CD4-positive, alpha-beta T cell (primary cell): ENCODE results near the gene TMEM256. TPM values are rescaled to one million over a fixed set of nuclear protein-coding genes. Genes with fewer than 3 reads are reported as not detected.

Experiments used
- ATAC-seq: fragments of 200-7000 bp; cut with Tn5 transposase; one replicate; pipeline ENCODE4 v1.10.0; 2022; ENCODE audit warnings: mild to moderate bottlenecking; ENCODE audit not compliant: poor library complexity
- CTCF ChIA-PET: fragments of 350-600 bp; sonication (Branson Sonifier 250); formaldehyde crosslinking; loops from one replicate; lab custom pipeline; 2021; ENCODE audit warnings: antibody characterized with exemption, inconsistent platforms; lab: Charles Lee
- POLR2A ChIA-PET: fragments of 350-600 bp; sonication (Branson Sonifier 250); formaldehyde crosslinking; loops from one replicate; lab custom pipeline; 2021; ENCODE audit warnings: antibody characterized with exemption, inconsistent platforms; lab: Charles Lee
- DNase-seq, 14 experiments: peaks; one replicate each; pipeline ENCODE4 v3.0.0-alpha.2; 2013 to 2020; ENCODE audit warnings: mixed read lengths in 2 of 14
- H3K27ac ChIP-seq, 2 donors: one replicate each; pipeline versions ENCODE4 v1.5.1 to v1.7.0; 2013; ENCODE audit warnings: low read length in 2 of 2, low read depth in 1 of 2, mild to moderate bottlenecking in 1 of 2
- H3K27me3 ChIP-seq, 2 experiments: 1 replicate in 1 of 2; 2 replicates in 1 of 2; pipeline versions ENCODE4 v1.6.1 to v1.7.0; 2013; ENCODE audit warnings: low read length in 2 of 2, control low read depth in 1 of 2, mild to moderate bottlenecking in 1 of 2, moderate library complexity in 1 of 2; ENCODE audit not compliant: insufficient read depth in 2 of 2, control insufficient read depth in 1 of 2
- H3K36me3 ChIP-seq: one replicate; pipeline ENCODE4 v1.6.1; 2013; ENCODE audit warnings: low read length, control low read depth; ENCODE audit not compliant: insufficient read depth
- H3K4me1 ChIP-seq: one replicate; pipeline ENCODE4 v1.6.1; 2013; ENCODE audit warnings: low read length, control low read depth; ENCODE audit not compliant: insufficient read depth
- H3K4me3 ChIP-seq: one replicate; pipeline ENCODE4 v1.5.1; 2013; ENCODE audit warnings: mild to moderate bottlenecking, low read length, moderate library complexity
- H3K9me3 ChIP-seq, 2 experiments: 1 replicate in 1 of 2; 2 replicates in 1 of 2; pipeline versions ENCODE4 v1.6.1 to v1.7.0; 2013; ENCODE audit warnings: low read length in 2 of 2, mild to moderate bottlenecking in 2 of 2, control low read depth in 1 of 2, moderate library complexity in 1 of 2; ENCODE audit not compliant: control insufficient read depth in 1 of 2, insufficient read depth in 1 of 2
- H3K27ac Mint-ChIP-seq: one replicate; pipeline ENCODE4 v1.8.0; 2020; ENCODE audit warnings: mixed read lengths
- H3K27me3 Mint-ChIP-seq: one replicate; pipeline ENCODE4 v1.8.0; 2021; ENCODE audit warnings: mixed read lengths
- H3K36me3 Mint-ChIP-seq: one replicate; pipeline ENCODE4 v1.8.0; 2021; ENCODE audit warnings: low read depth, mixed read lengths
- H3K4me1 Mint-ChIP-seq: one replicate; pipeline ENCODE4 v1.8.0; 2021; ENCODE audit warnings: low read depth, mixed read lengths
- H3K4me3 Mint-ChIP-seq: one replicate; pipeline ENCODE4 v1.8.0; 2020; ENCODE audit warnings: mild to moderate bottlenecking, mixed read lengths
- H3K9me3 Mint-ChIP-seq: one replicate; pipeline ENCODE4 v1.8.0; 2020; ENCODE audit warnings: mixed read lengths
- CTCF ChIP-seq: fragments of 200-600 bp; IDR thresholded peaks from one replicate; pipeline ENCODE4 v1.8.0; 2022; ENCODE audit warnings: antibody characterized with exemption, mild to moderate bottlenecking
- intact Hi-C, 2 experiments: fragments of 100-400 bp; cut with DNase I in 1 of 2; cut with micrococcal nuclease in 1 of 2; formaldehyde crosslinking; loops; one replicate each; pipeline versions ENCODE4 v1.15.1 to v1.9.0; 2023 to 2025; cut with DNase I, micrococcal nuclease
- polyA plus RNA-seq, 2 donors: library from polyadenylated mRNA; unstranded; fragments of 120-200 nt; gene quantifications; one replicate each; pipeline ENCODE4 v1.2.1, GENCODE V29; 2013
- total RNA-seq, 174 experiments: library from RNA in 2 of 174; stranded (reverse) in 2 of 174; gene quantifications; one replicate each; pipeline ENCODE4 v1.2.3 and lab custom pipeline; 2021 to 2026

Gene TMEM256
- total RNA-seq (10 to 100 TPM; 29.0 to 29.4 TPM), total RNA-seq (lab: John Stamatoyannopoulos, UW) (0 to 6.1 (median 1.7) reads per million in 172 experiments)
- polyA plus RNA-seq (2013, experiment 1 of 2): 58.0 TPM
- 54.6 TPM for polyA plus RNA-seq (2013, experiment 2 of 2)

- POLR2A ChIA-PET: interaction anchor here (0.6 to 2.9 kb wide), 25 partner anchors 9 to 368 kb away, joined by 3 to 37 read pairs (median 6); partner anchors contain the start of genes ACAP1, MPDU1, NEURL4 and PLSCR3
- H3K27ac Mint-ChIP-seq: peak within 1 kb of the TSS; percentile 87
- no peaks in the 10 kb centered on the region for H3K27me3 Mint-ChIP-seq
- H3K4me3 ChIP-seq: peak within 1 kb of the TSS; percentile 77
- H3K4me3 Mint-ChIP-seq: peak within 1 kb of the TSS; percentile 98
- peaks cover 0 to 5% of the 10 kb centered on the region in 2 experiments for H3K27me3 ChIP-seq
- no peaks in the 10 kb centered on the region for H3K9me3 Mint-ChIP-seq
- DNase-seq (peak; percentile 90 to 99 (median 94)), ATAC-seq (peak; percentile 88)
- no peak for TF ChIP-seq CTCF
- H3K36me3 Mint-ChIP-seq: peaks cover 9% of the 10 kb centered on the region
- peaks cover 31% of the 10 kb centered on the region for H3K4me1 Mint-ChIP-seq
- CTCF ChIA-PET: interaction anchor here (0.8 to 2.6 kb wide), 5 partner anchors 10 to 675 kb away, joined by 4 to 18 read pairs (median 6); partner anchors contain the start of genes PLSCR3 and TMEM102
- H3K27ac ChIP-seq: peak within 1 kb of the TSS in 1 of 2 donors; percentile 82
- peaks cover 36% of the 10 kb centered on the region for H3K4me1 ChIP-seq
- H3K36me3 ChIP-seq: no peaks in the 10 kb centered on the region
- intact Hi-C loops: loop anchor here (1.0 to 10.0 kb wide), 4 partner anchors 10 to 80 kb away; partner anchors contain the start of genes PLSCR3 (in 2 of the 2), KCTD11 (in 1 of the 2), POLR2A (in 1 of the 2) and TMEM102 (in 1 of the 2)
- H3K9me3 ChIP-seq: no peaks in the 10 kb centered on the region
These were observed at the start of gene TMEM256 for GRCh38 chr17:7403977-7404736. TMEM256 (minus strand) TSS chr17:7404097; CDS start chr17:7404084, 13 bp downstream.

DNA sequence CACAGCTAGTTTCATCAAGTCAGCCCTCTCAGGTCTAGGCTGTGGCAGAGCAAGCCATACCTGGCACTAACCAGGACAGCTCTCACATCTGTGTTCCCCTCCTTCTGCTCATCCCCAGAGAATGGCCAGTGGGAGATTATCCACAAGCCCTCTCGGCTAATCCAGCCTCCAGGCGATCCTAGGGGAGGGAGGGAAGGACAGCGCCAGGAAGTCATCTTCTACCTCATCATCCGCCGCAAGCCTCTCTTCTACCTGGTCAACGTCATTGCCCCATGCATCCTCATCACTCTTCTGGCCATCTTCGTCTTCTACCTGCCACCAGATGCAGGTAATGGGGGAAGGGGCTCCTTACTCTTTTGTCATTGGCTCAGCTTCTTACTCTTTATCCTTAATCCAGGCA, 44.6 kb upstream of the TMEM256 start:
- Histone ChIP-seq H3K4me3 (no peak overlapping the region), H3K27ac (no peak overlapping the region), H3K36me3 (no peaks in the 10 kb centered on the region), H3K27me3 (peaks cover 38 to 39% of the 10 kb centered on the region in 2 experiments), H3K4me1 (peaks cover 25% of the 10 kb centered on the region), H3K9me3 (peaks cover 0 to 19% of the 10 kb centered on the region in 2 experiments)
- intact Hi-C loops: no loop called here
- Mint-ChIP-seq H3K27me3 (peaks cover 37% of the 10 kb centered on the region), H3K36me3 (no peaks in the 10 kb centered on the region), H3K4me1 (peaks cover 23% of the 10 kb centered on the region), H3K27ac (no peak overlapping the region), H3K9me3 (no peaks in the 10 kb centered on the region), H3K4me3 (no peak overlapping the region)
- CTCF ChIA-PET: interaction anchor here (0.7 to 1.2 kb wide), 2 partner anchors 12 to 75 kb away, joined by 4 read pairs; no protein-coding TSS in a partner anchor
- no peak for ATAC-seq
- DNase-seq: no peak
- POLR2A ChIA-PET: interaction anchor here (0.7 to 2.4 kb wide), 3 partner anchors 12 to 240 kb away, joined by 3 to 8 read pairs (median 3); partner anchors contain the start of genes TMEM102 and WRAP53
- no peak for TF ChIP-seq CTCF

- H3K4me1 ChIP-seq: peaks cover 30% of the 10 kb centered on the region
- Mint-ChIP-seq H3K9me3 (no peaks in the 10 kb centered on the region), H3K36me3 (no peaks in the 10 kb centered on the region), H3K4me1 (peaks cover 23% of the 10 kb centered on the region), H3K4me3 (peak overlapping the region; percentile 59), H3K27me3 (peaks cover 66% of the 10 kb centered on the region), H3K27ac (no peak overlapping the region)
- peaks cover 0 to 21% of the 10 kb centered on the region in 2 experiments for H3K9me3 ChIP-seq
- TF ChIP-seq CTCF: no peak
- H3K36me3 ChIP-seq: no peaks in the 10 kb centered on the region
- peak; percentile 91 for ATAC-seq
- H3K27ac ChIP-seq: no peak overlapping the region
- H3K4me3 ChIP-seq: peak overlapping the region; percentile 37
- ChIA-PET POLR2A (interaction anchor here (0.6 to 4.0 kb wide), 8 partner anchors 8 to 242 kb away, joined by 3 to 25 read pairs (median 6); partner anchors contain the start of genes MPDU1, PLSCR3, POLR2A and SLC35G6), CTCF (interaction anchor here (1.1 to 1.4 kb wide), 3 partner anchors 9 to 150 kb away, joined by 3 to 5 read pairs (median 3); no protein-coding TSS in a partner anchor)
- H3K27me3 ChIP-seq: peaks cover 61 to 67% of the 10 kb centered on the region in 2 experiments
- intact Hi-C loops: no loop called here
- peak in 11 of 14 experiments; percentile 19 to 61 (median 38) for DNase-seq
These were observed 41.7 kb upstream of the TMEM256 start for GRCh38 chr17:7445619-7445968.
